Right ventricle myocardium inferior (tissue), 1 donor: Measurements from ENCODE around the gene GAD2. TPM values are rescaled to one million over a fixed set of nuclear protein-coding genes. Genes with fewer than 3 reads are reported as not detected.
"Not testable (repeated sequence)": the region's sequence is repeated elsewhere in the genome, so short reads cannot be mapped to it uniquely, and the experiment has no call there.

Source experiments
- ATAC-seq: fragments of 200-7000 bp; cut with Tn5 transposase; one replicate; pipeline ENCODE4 v1.9.1; 2020; ENCODE audit warnings: mild to moderate bottlenecking, moderate library complexity
- DNase-seq: peaks from one replicate; pipeline ENCODE4 v3.0.0; 2021; ENCODE audit errors: missing footprints
- intact Hi-C: fragments of 100-400 bp; cut with DNase I; formaldehyde crosslinking; loops from one replicate; pipeline ENCODE4 v1.11.0; 2022
- total RNA-seq: library from RNA; stranded (reverse); fragmentation: NEBNext Ultra II Directional; extraction: Animal tissue kit (Norgen Biotek cat#: 25700); gene quantifications from one replicate; pipeline ENCODE4 v1.2.1, GENCODE V29; 2021
- donor health status: DM: no; HTN: yes; CAD: no; lungs with severe emphysema.

GAD2 gene
- total RNA-seq, 1 donor from 2014 or later, result not detected

- intact Hi-C loops, result no loop called here
- DNase-seq, result no peak
- no peak for ATAC-seq
These were observed 79.8 kb downstream of the GAD2 start for GRCh38 chr10:26296360-26296759.

GRCh38 chr10:26300001-26300400 is 83.4 kb downstream of the GAD2 start:
- intact Hi-C loops, result no loop called here
- DNase-seq (no peak), ATAC-seq (no peak)

- ATAC-seq (no peak), DNase-seq (no peak)
- intact Hi-C loops, result no loop called here
These were observed 86.8 kb downstream of the GAD2 start for GRCh38 chr10:26303366-26303765.

GRCh38 chr10:26310361-26310760 is 93.8 kb downstream of the GAD2 start:
- no peak for ATAC-seq
- intact Hi-C loops, result no loop called here
- DNase-seq, result no peak

GRCh38 chr10:26311383-26311940 is 94.9 kb downstream of the GAD2 start:
- DNase-seq, result no peak
- intact Hi-C loops, result no loop called here
- no peak for ATAC-seq

- no peak for DNase-seq
- ATAC-seq, result no peak
- intact Hi-C loops, result no loop called here
These were observed 97.9 kb downstream of the GAD2 start for GRCh38 chr10:26314265-26315013.

GRCh38 chr10:26318672-26319071 is 102.1 kb downstream of the GAD2 start:
- DNase-seq (no peak), ATAC-seq (no peak)
- intact Hi-C loops, result no loop called here

GRCh38 chr10:26323219-26323618 is 106.6 kb downstream of the GAD2 start:
- no peak for ATAC-seq
- intact Hi-C loops, result no loop called here
- DNase-seq, result no peak

- no peak for DNase-seq
- intact Hi-C loops, result no loop called here
These were observed 110.3 kb downstream of the GAD2 start for GRCh38 chr10:26326851-26327250.

GRCh38 chr10:26327811-26328210 is 111.2 kb downstream of the GAD2 start:
- DNase-seq, result no peak
- ATAC-seq, result no peak
- intact Hi-C loops, result no loop called here

More at GRCh38 chr10:26326851-26327250, 110.3 kb downstream of the GAD2 start:
- no peak for ATAC-seq

- DNase-seq (no peak), ATAC-seq (no peak)
- intact Hi-C loops, result no loop called here
These were observed 114.8 kb downstream of the GAD2 start for GRCh38 chr10:26331371-26331770.

- intact Hi-C loops, result no loop called here
- DNase-seq (no peak), ATAC-seq (no peak)
These were observed 117.8 kb downstream of the GAD2 start for GRCh38 chr10:26334232-26334931.

GRCh38 chr10:26334932-26335573 is 118.5 kb downstream of the GAD2 start:
- ATAC-seq, result peak; percentile 54
- DNase-seq, result peak; percentile 70
- intact Hi-C loops, result loop anchor here (1.0 kb wide), 1 partner anchor 222 kb away; no protein-coding TSS in a partner anchor

- intact Hi-C loops, result loop anchor here (1.0 kb wide), 1 partner anchor 222 kb away; no protein-coding TSS in a partner anchor
- DNase-seq, result no peak
- no peak for ATAC-seq
These were observed 119.1 kb downstream of the GAD2 start for GRCh38 chr10:26335574-26336093.

GRCh38 chr10:26336979-26337378 is 120.4 kb downstream of the GAD2 start:
- DNase-seq (no peak), ATAC-seq (no peak)
- intact Hi-C loops, result no loop called here

- DNase-seq, result no peak
- no peak for ATAC-seq
- intact Hi-C loops, result no loop called here
These were observed 125.1 kb downstream of the GAD2 start for GRCh38 chr10:26341701-26342100.

GRCh38 chr10:26348821-26349417 is 132.3 kb downstream of the GAD2 start:
- ATAC-seq, DNase-seq, intact Hi-C loops: not testable (repeated sequence)
